ENCODE results near the gene DNMT3A.

DNA sequence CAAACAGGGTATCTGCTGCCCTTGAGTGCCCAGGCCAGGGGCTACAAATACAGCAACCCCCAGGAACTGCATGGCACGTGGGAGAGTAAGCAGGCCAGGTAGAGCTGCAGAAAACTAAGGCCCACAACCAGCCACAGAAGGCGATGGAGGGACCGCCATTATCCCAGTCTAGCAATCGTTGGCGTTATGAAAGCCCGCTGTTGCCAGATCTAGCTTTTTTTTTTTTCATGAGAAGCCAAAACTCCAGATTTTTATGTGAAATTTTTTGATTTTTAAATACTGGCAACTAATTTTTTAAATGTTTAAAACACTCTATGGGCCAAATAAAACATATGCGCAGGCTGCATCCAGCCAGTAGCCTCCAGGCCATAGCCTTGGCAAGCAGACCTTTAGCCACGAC is 59.8 kb downstream of the DNMT3A start:
- TF ChIP-seq, protein P1, sequence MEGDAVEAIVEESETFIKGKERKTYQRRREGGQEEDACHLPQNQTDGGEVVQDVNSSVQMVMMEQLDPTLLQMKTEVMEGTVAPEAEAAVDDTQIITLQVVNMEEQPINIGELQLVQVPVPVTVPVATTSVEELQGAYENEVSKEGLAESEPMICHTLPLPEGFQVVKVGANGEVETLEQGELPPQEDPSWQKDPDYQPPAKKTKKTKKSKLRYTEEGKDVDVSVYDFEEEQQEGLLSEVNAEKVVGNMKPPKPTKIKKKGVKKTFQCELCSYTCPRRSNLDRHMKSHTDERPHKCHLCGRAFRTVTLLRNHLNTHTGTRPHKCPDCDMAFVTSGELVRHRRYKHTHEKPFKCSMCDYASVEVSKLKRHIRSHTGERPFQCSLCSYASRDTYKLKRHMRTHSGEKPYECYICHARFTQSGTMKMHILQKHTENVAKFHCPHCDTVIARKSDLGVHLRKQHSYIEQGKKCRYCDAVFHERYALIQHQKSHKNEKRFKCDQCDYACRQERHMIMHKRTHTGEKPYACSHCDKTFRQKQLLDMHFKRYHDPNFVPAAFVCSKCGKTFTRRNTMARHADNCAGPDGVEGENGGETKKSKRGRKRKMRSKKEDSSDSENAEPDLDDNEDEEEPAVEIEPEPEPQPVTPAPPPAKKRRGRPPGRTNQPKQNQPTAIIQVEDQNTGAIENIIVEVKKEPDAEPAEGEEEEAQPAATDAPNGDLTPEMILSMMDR (conservative IDR thresholded peaks at IDR 0.05): no peak
- TF ChIP-seq ZFX (IDR thresholded peaks at IDR 0.05): no peak

Data from C4-2B (cell line).